ENCODE results near the gene TMEM178A. TPM values are rescaled to one million over a fixed set of nuclear protein-coding genes. Genes with fewer than 3 reads are reported as not detected.

Gene TMEM178A
- total RNA-seq, 1 donor from 2014 or later: 28.7 TPM

GRCh38 chr2:39734445-39734844 lies 68.7 kb downstream of the TMEM178A start:
- no peak for DNase-seq (ENCODE audit: low read depth)
- no peaks in the 10 kb centered on the region for H3K9me3 ChIP-seq (ENCODE audit: insufficient read depth, low read depth, low read length)
- peak overlapping the region; percentile 98 for H3K27ac ChIP-seq (ENCODE audit: low read depth, low read length)
- Mint-ChIP-seq H3K4me1 (ENCODE audit: low read depth, unreplicated experiment) (peaks cover 70% of the 10 kb centered on the region), H3K27me3 (ENCODE audit: low read depth, unreplicated experiment) (no peaks in the 10 kb centered on the region), H3K4me3 (ENCODE audit: unreplicated experiment) (peak overlapping the region; percentile 69), H3K36me3 (ENCODE audit: low read depth, unreplicated experiment) (peaks cover 7% of the 10 kb centered on the region), H3K27ac (ENCODE audit: unreplicated experiment) (peak overlapping the region; percentile 2), H3K9me3 (ENCODE audit: unreplicated experiment) (peaks cover 4% of the 10 kb centered on the region)
- H3K9ac ChIP-seq (ENCODE audit: low read length): no peak overlapping the region
- FAIRE-seq: no peak
- TF ChIP-seq CTCF (IDR thresholded peaks at IDR 0.05; ENCODE audit: insufficient read depth, low read depth, low read length): no peak
- TF ChIP-seq EZH2 (IDR thresholded peaks at IDR 0.05; ENCODE audit: insufficient read depth, low read length): no peak
- peaks cover 51% of the 10 kb centered on the region for H3K79me2 ChIP-seq (ENCODE audit: insufficient read depth, low read length)
- peak overlapping the region; percentile 87 for H3K4me2 ChIP-seq (ENCODE audit: low read length)
- H3K36me3 ChIP-seq (ENCODE audit: insufficient read depth, low read length): peaks cover 16% of the 10 kb centered on the region
- no peak overlapping the region for H3K4me3 ChIP-seq (ENCODE audit: insufficient read depth, low read depth, low read length)
- no peaks in the 10 kb centered on the region for H4K20me1 ChIP-seq (ENCODE audit: insufficient read depth, low read length)
- no peak overlapping the region for H2AFZ ChIP-seq (ENCODE audit: low read depth, low read length)
- H3K4me1 ChIP-seq (ENCODE audit: insufficient read depth, low read length): peaks cover 36% of the 10 kb centered on the region
- no peaks in the 10 kb centered on the region for H3K27me3 ChIP-seq (ENCODE audit: insufficient read depth, low read length)

- Histone ChIP-seq H4K20me1 (ENCODE audit: insufficient read depth, low read length) (no peaks in the 10 kb centered on the region), H2AFZ (ENCODE audit: low read depth, low read length) (no peak overlapping the region), H3K9ac (ENCODE audit: low read length) (peak overlapping the region; percentile 91), H3K36me3 (ENCODE audit: insufficient read depth, low read length) (peaks cover 12% of the 10 kb centered on the region), H3K9me3 (ENCODE audit: insufficient read depth, low read depth, low read length) (no peaks in the 10 kb centered on the region), H3K4me3 (ENCODE audit: insufficient read depth, low read depth, low read length) (peak overlapping the region; percentile 37), H3K4me1 (ENCODE audit: insufficient read depth, low read length) (peaks cover 37% of the 10 kb centered on the region), H3K4me2 (ENCODE audit: low read length) (peak overlapping the region; percentile 87), H3K27me3 (ENCODE audit: insufficient read depth, low read length) (no peaks in the 10 kb centered on the region), H3K27ac (ENCODE audit: low read depth, low read length) (peak overlapping the region; percentile 98), H3K79me2 (ENCODE audit: insufficient read depth, low read length) (peaks cover 46% of the 10 kb centered on the region)
- TF ChIP-seq EZH2 (IDR thresholded peaks at IDR 0.05; ENCODE audit: insufficient read depth, low read length): no peak
- no peak for TF ChIP-seq CTCF (IDR thresholded peaks at IDR 0.05; ENCODE audit: insufficient read depth, low read depth, low read length)
- Mint-ChIP-seq H3K27me3 (ENCODE audit: low read depth, unreplicated experiment) (no peaks in the 10 kb centered on the region), H3K4me3 (ENCODE audit: unreplicated experiment) (peak overlapping the region; percentile 62), H3K27ac (ENCODE audit: unreplicated experiment) (peak overlapping the region; percentile 95), H3K4me1 (ENCODE audit: low read depth, unreplicated experiment) (peaks cover 72% of the 10 kb centered on the region), H3K36me3 (ENCODE audit: low read depth, unreplicated experiment) (peaks cover 5% of the 10 kb centered on the region), H3K9me3 (ENCODE audit: unreplicated experiment) (peaks cover 4% of the 10 kb centered on the region)
- DNase-seq (ENCODE audit: low read depth) (peak; percentile 51), FAIRE-seq (no peak)
Observed at GRCh38 chr2:39735648-39736047, 69.9 kb downstream of the TMEM178A start.

GRCh38 chr2:39736640-39737039 lies 70.9 kb downstream of the TMEM178A start:
- Histone ChIP-seq H4K20me1 (ENCODE audit: insufficient read depth, low read length) (no peaks in the 10 kb centered on the region), H3K27ac (ENCODE audit: low read depth, low read length) (peak overlapping the region; percentile 98), H3K9ac (ENCODE audit: low read length) (peak overlapping the region; percentile 91), H2AFZ (ENCODE audit: low read depth, low read length) (no peak overlapping the region), H3K9me3 (ENCODE audit: insufficient read depth, low read depth, low read length) (no peaks in the 10 kb centered on the region), H3K4me1 (ENCODE audit: insufficient read depth, low read length) (peaks cover 37% of the 10 kb centered on the region), H3K36me3 (ENCODE audit: insufficient read depth, low read length) (peaks cover 12% of the 10 kb centered on the region), H3K4me3 (ENCODE audit: insufficient read depth, low read depth, low read length) (peak overlapping the region; percentile 37), H3K27me3 (ENCODE audit: insufficient read depth, low read length) (no peaks in the 10 kb centered on the region), H3K79me2 (ENCODE audit: insufficient read depth, low read length) (peaks cover 44% of the 10 kb centered on the region), H3K4me2 (ENCODE audit: low read length) (peak overlapping the region; percentile 87)
- DNase-seq (ENCODE audit: low read depth): peak; percentile 99
- Mint-ChIP-seq H3K4me3 (ENCODE audit: unreplicated experiment) (peak overlapping the region; percentile 62), H3K36me3 (ENCODE audit: low read depth, unreplicated experiment) (peaks cover 7% of the 10 kb centered on the region), H3K27ac (ENCODE audit: unreplicated experiment) (peak overlapping the region; percentile 95), H3K9me3 (ENCODE audit: unreplicated experiment) (peaks cover 4% of the 10 kb centered on the region), H3K27me3 (ENCODE audit: low read depth, unreplicated experiment) (no peaks in the 10 kb centered on the region), H3K4me1 (ENCODE audit: low read depth, unreplicated experiment) (peaks cover 70% of the 10 kb centered on the region)
- peak; percentile 78 for FAIRE-seq
- no peak for TF ChIP-seq CTCF (IDR thresholded peaks at IDR 0.05; ENCODE audit: insufficient read depth, low read depth, low read length)
- TF ChIP-seq EZH2 (IDR thresholded peaks at IDR 0.05; ENCODE audit: insufficient read depth, low read length): no peak
